H1 (cell line): ENCODE results near the gene ALDH3B1. TPM values are rescaled to one million over a fixed set of nuclear protein-coding genes. Genes with fewer than 3 reads are reported as not detected.

Source experiments
- CTCF ChIA-PET: fragments of 300-600 bp; sonication (Branson Sonifier 250); formaldehyde crosslinking; loops from one replicate; lab custom pipeline; 2021; ENCODE audit not compliant: partially characterized antibody; lab: Charles Lee
- POLR2A ChIA-PET: fragments of 300-600 bp; sonication (Branson Sonifier 250); formaldehyde crosslinking; loops from one replicate; lab custom pipeline; 2021; ENCODE audit warnings: inconsistent platforms; ENCODE audit not compliant: partially characterized antibody; lab: Charles Lee
- DNase-seq, 2 experiments: peaks; one replicate each; pipeline versions ENCODE4 v3.0.0 to v3.0.0-alpha.2; 2010 to 2022; ENCODE audit warnings: low spot score in 2 of 2, low read depth in 1 of 2, mixed read lengths in 1 of 2
- FAIRE-seq: peaks from 2 replicates; lab custom pipeline; 2011; peaks lifted over from hg19 to GRCh38; lab: Jason Lieb, UNC
- H2AFZ ChIP-seq: 2 replicates; pipeline ENCODE4 v1.8.1; 2012; ENCODE audit warnings: low read length, inconsistent platforms
- H2AK5ac ChIP-seq: 2 replicates; pipeline ENCODE4 v1.6.1; 2013; ENCODE audit warnings: low read depth, low read length
- H2BK120ac ChIP-seq: replicated peaks from 2 replicates; pipeline ENCODE3; 2013; ENCODE audit warnings: low read depth, low read length, inconsistent platforms
- H2BK12ac ChIP-seq: 2 replicates; pipeline ENCODE4 v1.6.1; 2013; ENCODE audit warnings: low read depth, low read length
- H2BK15ac ChIP-seq: 2 replicates; pipeline ENCODE4 v1.6.1; 2013; ENCODE audit warnings: low read length
- H2BK20ac ChIP-seq: 2 replicates; pipeline ENCODE4 v1.6.1; 2013; ENCODE audit warnings: low read length
- H2BK5ac ChIP-seq: 2 replicates; pipeline ENCODE4 v1.6.1; 2013; ENCODE audit warnings: low read depth, low read length
- H3K14ac ChIP-seq: 2 replicates; pipeline ENCODE4 v1.6.1; 2013; ENCODE audit warnings: inconsistent platforms; ENCODE audit not compliant: insufficient read length
- H3K18ac ChIP-seq: 2 replicates; pipeline ENCODE4 v1.6.1; 2013; ENCODE audit warnings: low read length; ENCODE audit errors: extremely low read depth
- H3K23ac ChIP-seq: 2 replicates; pipeline ENCODE4 v1.6.1; 2013; ENCODE audit warnings: inconsistent platforms; ENCODE audit not compliant: insufficient read length
- H3K23me2 ChIP-seq: 2 replicates; pipeline ENCODE4 v1.6.1; 2013; ENCODE audit warnings: low read depth, low read length
- H3K27ac ChIP-seq: 2 replicates; pipeline ENCODE4 v1.6.1; 2011; ENCODE audit warnings: low read depth, low read length, inconsistent platforms
- H3K27me3 ChIP-seq, 4 experiments: replicated peaks in 1 of 4; 1 replicate in 1 of 4; 2 replicates in 3 of 4; pipeline versions ENCODE4 v1.6.1 to v1.8.1; 2011 to 2013; ENCODE audit warnings: low read length in 3 of 4, mild to moderate bottlenecking in 3 of 4, inconsistent platforms in 2 of 4, mixed read lengths in 2 of 4, moderate library complexity in 1 of 4; ENCODE audit not compliant: control insufficient read depth in 3 of 4, insufficient read depth in 3 of 4; ENCODE audit errors: extremely low read depth in 1 of 4
- H3K36me3 ChIP-seq, 4 experiments: 2 replicates each; pipeline versions ENCODE4 v1.6.1 to v1.8.1; 2011 to 2013; ENCODE audit warnings: mild to moderate bottlenecking in 4 of 4, low read length in 3 of 4, moderate library complexity in 2 of 4, control low read depth in 1 of 4, inconsistent platforms in 1 of 4; ENCODE audit not compliant: insufficient read depth in 4 of 4, control insufficient read depth in 2 of 4
- H3K4ac ChIP-seq: replicated peaks from 2 replicates; pipeline ENCODE3; 2013; ENCODE audit warnings: low read length, low read depth, mixed read lengths, inconsistent platforms; ENCODE audit not compliant: insufficient read length
- H3K4me1 ChIP-seq, 4 experiments: replicated peaks in 1 of 4; 1 replicate in 1 of 4; 2 replicates in 3 of 4; pipeline versions ENCODE4 v1.6.1 to v1.8.1; 2011 to 2013; ENCODE audit warnings: low read length in 3 of 4, inconsistent platforms in 2 of 4, mixed read lengths in 1 of 4; ENCODE audit not compliant: insufficient read depth in 4 of 4, control insufficient read depth in 3 of 4
- H3K4me2 ChIP-seq, 2 experiments: 2 replicates each; pipeline versions ENCODE4 v1.6.1 to v1.8.1; 2011 to 2013; ENCODE audit warnings: low read depth in 2 of 2, low read length in 2 of 2, control low read depth in 1 of 2, inconsistent platforms in 1 of 2, mild to moderate bottlenecking in 1 of 2; ENCODE audit not compliant: insufficient read depth in 1 of 2
- H3K4me3 ChIP-seq, 4 experiments: fragments of 200-600, 300-600 bp in 1 of 4; sonication (generic), shearing (Covaris generic), sonication (Bioruptor Twin) in 1 of 4; 2 replicates each; pipeline versions ENCODE4 v1.5.1 to v1.8.1; 2011 to 2016; ENCODE audit warnings: low read length in 4 of 4, low read depth in 3 of 4, control low read depth in 2 of 4, inconsistent platforms in 2 of 4, mild to moderate bottlenecking in 2 of 4, mixed read lengths in 1 of 4, moderate library complexity in 1 of 4; ENCODE audit not compliant: insufficient read depth in 2 of 4; ENCODE audit errors: extremely low read depth in 1 of 4
- H3K56ac ChIP-seq: replicated peaks from 2 replicates; pipeline ENCODE3; 2013; ENCODE audit warnings: low read depth, mild to moderate bottlenecking, mixed read lengths, low read length, inconsistent platforms; ENCODE audit not compliant: insufficient read length
- H3K79me1 ChIP-seq: 2 replicates; pipeline ENCODE4 v1.6.1; 2013; ENCODE audit warnings: low read depth, low read length, control low read depth
- H3K79me2 ChIP-seq, 2 experiments: 2 replicates each; pipeline versions ENCODE4 v1.6.1 to v1.8.1; 2012 to 2013; ENCODE audit warnings: low read length in 2 of 2, mild to moderate bottlenecking in 2 of 2, inconsistent platforms in 1 of 2; ENCODE audit not compliant: insufficient read depth in 2 of 2, control insufficient read depth in 1 of 2
- H3K9ac ChIP-seq, 4 experiments: replicated peaks in 1 of 4; 1 replicate in 1 of 4; 2 replicates in 3 of 4; pipeline versions ENCODE4 v1.6.1 to v1.8.1; 2011 to 2013; ENCODE audit warnings: low read depth in 3 of 4, low read length in 3 of 4, control low read depth in 2 of 4, mild to moderate bottlenecking in 2 of 4, moderate library complexity in 2 of 4, inconsistent platforms in 1 of 4; ENCODE audit errors: extremely low read depth in 1 of 4
- H3K9me3 ChIP-seq, 2 experiments: 2 replicates each; pipeline versions ENCODE4 v1.6.1 to v1.8.1; 2012 to 2013; ENCODE audit warnings: mild to moderate bottlenecking in 2 of 2, moderate library complexity in 2 of 2, control low read depth in 1 of 2, inconsistent platforms in 1 of 2, low read depth in 1 of 2, low read length in 1 of 2, mixed read lengths in 1 of 2; ENCODE audit not compliant: insufficient read depth in 2 of 2
- H4K20me1 ChIP-seq, 2 experiments: replicated peaks in 1 of 2; 2 replicates each; pipeline versions ENCODE3 to v1.8.1; 2011 to 2013; ENCODE audit warnings: inconsistent platforms in 2 of 2, low read length in 2 of 2, mild to moderate bottlenecking in 1 of 2; ENCODE audit not compliant: insufficient read depth in 2 of 2, control insufficient read depth in 1 of 2
- H4K5ac ChIP-seq: 2 replicates; pipeline ENCODE4 v1.6.1; 2013; ENCODE audit warnings: low read length, low read depth, mixed read lengths, inconsistent platforms; ENCODE audit not compliant: insufficient read length
- H4K8ac ChIP-seq: 2 replicates; pipeline ENCODE4 v1.8.0; 2013; ENCODE audit warnings: mild to moderate bottlenecking, moderate library complexity, low read length, inconsistent platforms; ENCODE audit not compliant: insufficient read depth; ENCODE audit errors: extremely low read depth
- H4K91ac ChIP-seq: replicated peaks from 2 replicates; pipeline ENCODE3; 2013; ENCODE audit warnings: low read length, mixed read lengths, inconsistent platforms; ENCODE audit not compliant: insufficient read length
- POLR2A ChIP-seq, 2 experiments: IDR thresholded peaks; 1 replicate in 1 of 2; 2 replicates in 1 of 2; pipeline ENCODE4 v1.6.1; 2011; ENCODE audit warnings: low read depth in 2 of 2, low read length in 2 of 2, mild to moderate bottlenecking in 2 of 2; ENCODE audit errors: control extremely low read depth in 1 of 2
- RFX5 ChIP-seq: IDR thresholded peaks from 2 replicates; pipeline ENCODE4 v1.6.1; 2011; ENCODE audit warnings: low read depth, low read length, improper control_type of control experiment, borderline replicate concordance
- WGBS, 2 experiments: shearing (Covaris generic) in 1 of 2; methylation state at CpG; one replicate each; pipeline versions ENCODE4 v1.1.6 to v1.1.7; 2013 to 2015; ENCODE audit warnings: low lambda C conversion rate in 2 of 2, mixed read lengths in 2 of 2, inconsistent platforms in 1 of 2, low coverage in 1 of 2, missing lambda C conversion rate in 1 of 2; ENCODE audit not compliant: insufficient replicate concordance in 2 of 2, insufficient coverage in 1 of 2, insufficient read length in 1 of 2; ENCODE audit errors: extremely low coverage in 1 of 2, missing lambda C conversion rate in 1 of 2; 5-methylcytosine and 5-hydroxymethylcytosine counted together
- polyA plus RNA-seq, 7 experiments: library from polyadenylated mRNA; depleted of rRNA in 3 of 7; stranded (reverse) in 5 of 7; unstranded in 2 of 7; fragments of >200 nt in 5 of 7; fragments of 200-250 nt in 2 of 7; gene quantifications; 1 replicate in 5 of 7; 2 replicates in 1 of 7; 4 replicates in 1 of 7; pipeline versions ENCODE4 v1.2.1 to v1.2.3, GENCODE V29; 2011 to 2013; ENCODE audit warnings: missing spikeins in 2 of 7, mixed read lengths in 2 of 7
- total RNA-seq: library from RNA; stranded (reverse); fragmentation: NEBNext Ultra II Directional; extraction: Animal tissue kit (Norgen Biotek cat#: 25700); gene quantifications from 2 replicates; pipeline ENCODE4 v1.2.1, GENCODE V29; 2021

Gene ALDH3B1
- total and polyA plus RNA-seq, 2 of the 8 experiments (the other 6 are each of a cell fraction or from before 2014, with no cell fraction given) = 0.32 to 0.47 TPM

- Histone ChIP-seq H2BK120ac (no peak overlapping the region), H3K4me1 (peaks cover 0 to 3% (median 2%) of the 10 kb centered on the region in 4 experiments; a peak in 3 of 7 replicates), H3K36me3 (peaks cover 10 to 32% (median 18%) of the 10 kb centered on the region in 4 experiments), H3K23ac (no peak overlapping the region), H4K5ac (no peak overlapping the region), H2BK12ac (no peak overlapping the region), H3K4me2 (no peak overlapping the region), H3K56ac (no peak overlapping the region), H3K27me3 (no peaks in the 10 kb centered on the region), H3K23me2 (no peaks in the 10 kb centered on the region), H2BK20ac (no peak overlapping the region), H3K9ac (no peak overlapping the region), H3K27ac (no peak overlapping the region), H3K79me2 (no peaks in the 10 kb centered on the region), H4K20me1 (peaks cover 2 to 5% of the 10 kb centered on the region in 2 experiments), H2AFZ (no peak overlapping the region), H4K8ac (no peak overlapping the region), H3K9me3 (no peaks in the 10 kb centered on the region), H3K14ac (no peak overlapping the region), H2AK5ac (no peak overlapping the region), H2BK5ac (no peak overlapping the region), H3K4me3 (no peak overlapping the region), H3K79me1 (peaks cover under 1% of the 10 kb centered on the region; the same call in 1 of the 2 replicates), H3K18ac (no peak overlapping the region), H3K4ac (no peak overlapping the region), H4K91ac (no peak overlapping the region), H2BK15ac (no peak overlapping the region)
- ChIA-PET CTCF (interaction anchor here (0.7 to 0.9 kb wide), 2 partner anchors 11 to 143 kb away, joined by 3 read pairs; no protein-coding TSS in a partner anchor), POLR2A (interaction anchor here (1.0 to 10.8 kb wide), 7 partner anchors 8 to 90 kb away, joined by 3 to 183 read pairs (median 4); partner anchors contain the start of genes NDUFS8 and TCIRG1)
- peak in 1 of 2 experiments; percentile 57; a peak in 1 of 3 replicates for TF ChIP-seq POLR2A (IDR thresholded peaks at IDR 0.05; ENCODE audit: control extremely low read depth in 1 of 2, low read depth in 2 of 2, low read length in 2 of 2)
- no peak for TF ChIP-seq RFX5
- 93% methylated on average over 12 of the region's 12 CpGs; no CpG with 5 or more reads in 1 of the 2 experiments for whole genome bisulfite sequencing, 2 experiments
- FAIRE-seq (no peak), DNase-seq (no peak)
Measured at GRCh38 chr11:68056317-68057285, 46.5 kb downstream of the ALDH3B1 start.
